PC-3 (cell line): ENCODE results near the gene EFHC1. TPM values are rescaled to one million over a fixed set of nuclear protein-coding genes. Genes with fewer than 3 reads are reported as not detected.

ENCODE experiments used
- ATAC-seq: fragments of 200-7000 bp; cut with Tn5 transposase; 2 replicates; pipeline ENCODE4 v1.9.1; 2020; ENCODE audit warnings: mild to moderate bottlenecking, moderate library complexity
- BruUV-seq: library from RNA; stranded (reverse); fragments of 400-500 nt; replicated peaks from 2 replicates; lab custom pipeline; 2021; lab: Mats Ljungman, UMichigan
- CTCF ChIA-PET: fragments of 300-600 bp; sonication (Branson Sonifier 250); formaldehyde crosslinking; loops from one replicate; lab custom pipeline; 2022; ENCODE audit warnings: antibody characterized with exemption; lab: Charles Lee
- POLR2A ChIA-PET: fragments of 300-600 bp; sonication (Branson Sonifier 250); formaldehyde crosslinking; loops from one replicate; lab custom pipeline; 2022; ENCODE audit warnings: antibody characterized with exemption; ENCODE audit not compliant: unreplicated experiment; lab: Charles Lee
- DNase-seq: peaks from one replicate; pipeline ENCODE4 v3.0.0-alpha.2; 2015
- H2AFZ ChIP-seq: fragments of 300-600 bp; sonication (generic); 2 replicates; pipeline ENCODE4 v1.6.0; 2016; ENCODE audit warnings: antibody characterized with exemption, low read length
- H3F3A ChIP-seq: fragments of 300-600 bp; sonication (generic); one replicate; pipeline ENCODE4 v1.6.0; 2017; ENCODE audit warnings: antibody characterized with exemption, low read length, control low read depth, mild to moderate bottlenecking; ENCODE audit not compliant: unreplicated experiment
- H3K27ac ChIP-seq: fragments of 300-600 bp; sonication (generic); 2 replicates; pipeline ENCODE4 v1.5.1; 2016; ENCODE audit warnings: mild to moderate bottlenecking, low read length
- H3K27me3 ChIP-seq: fragments of 300-600 bp; sonication (generic); 2 replicates; pipeline ENCODE4 v1.6.1; 2016; ENCODE audit warnings: low read length, mixed read lengths
- H3K36me3 ChIP-seq: fragments of 300-600 bp; sonication (generic); 2 replicates; pipeline ENCODE4 v1.6.1; 2016; ENCODE audit warnings: low read depth, mixed run types, low read length, mixed read lengths
- H3K4me1 ChIP-seq: fragments of 300-600 bp; sonication (generic); 2 replicates; pipeline ENCODE4 v1.5.1; 2016; ENCODE audit warnings: low read length; ENCODE audit not compliant: insufficient read depth
- H3K4me2 ChIP-seq: fragments of 300-600 bp; sonication (generic); 2 replicates; pipeline ENCODE4 v1.6.0; 2016; ENCODE audit warnings: low read length
- H3K4me3 ChIP-seq: fragments of 300-600 bp; sonication (generic); 2 replicates; pipeline ENCODE4 v1.5.1; 2016; ENCODE audit warnings: mild to moderate bottlenecking, low read length, mixed read lengths
- H3K79me2 ChIP-seq: fragments of 300-600 bp; sonication (generic); 2 replicates; pipeline ENCODE4 v1.6.1; 2017; ENCODE audit warnings: low read length, mixed read lengths
- H3K9ac ChIP-seq: fragments of 300-600 bp; sonication (generic); 2 replicates; pipeline ENCODE4 v1.6.0; 2016; ENCODE audit warnings: mild to moderate bottlenecking, low read length
- H3K9me2 ChIP-seq: fragments of 300-600 bp; sonication (generic); replicated peaks from 2 replicates; pipeline ENCODE4 v1.6.1; 2016; ENCODE audit warnings: mixed run types, low read length, mixed read lengths
- H3K9me3 ChIP-seq: fragments of 300-600 bp; sonication (generic); 2 replicates; pipeline ENCODE4 v1.6.1; 2016; ENCODE audit warnings: low read length, mixed read lengths
- H4K20me1 ChIP-seq: fragments of 300-600 bp; sonication (generic); 2 replicates; pipeline ENCODE4 v1.6.1; 2016; ENCODE audit warnings: low read length, mixed read lengths
- CTCF ChIP-seq: fragments of 300-600 bp; sonication (generic); conservative IDR thresholded peaks from 2 replicates; pipeline ENCODE4 v1.5.1; 2017; ENCODE audit warnings: antibody characterized with exemption, low read depth, mild to moderate bottlenecking, low read length
- EZH2 ChIP-seq: fragments of 300-600 bp; sonication (generic); IDR thresholded peaks from one replicate; pipeline ENCODE4 v1.6.1; 2017; ENCODE audit warnings: antibody characterized with exemption, mild to moderate bottlenecking, low read length; ENCODE audit not compliant: unreplicated experiment
- EZH2phosphoT487 ChIP-seq: fragments of 300-600 bp; sonication (generic); IDR thresholded peaks from 2 replicates; pipeline ENCODE4 v1.6.1; 2018; ENCODE audit warnings: mild to moderate bottlenecking, antibody characterized with exemption, low read length, borderline replicate concordance
- intact Hi-C: fragments of 100-400 bp; cut with micrococcal nuclease; formaldehyde crosslinking; loops from 2 replicates; pipeline ENCODE4 v1.9.0; 2023
- total RNA-seq: library from RNA; depleted of rRNA; stranded (reverse); fragments of >200 nt; gene quantifications from 2 replicates; pipeline ENCODE4 v1.2.3, GENCODE V29; 2014

EFHC1 gene
- total RNA-seq, 1 experiment from 2014 or later: 22.4 TPM

- Histone ChIP-seq H3K9ac (no peak overlapping the region), H3K4me3 (no peak overlapping the region), H3K4me1 (peaks cover 51% of the 10 kb centered on the region), H4K20me1 (no peaks in the 10 kb centered on the region), H3K9me3 (no peaks in the 10 kb centered on the region), H3K79me2 (peaks cover 51% of the 10 kb centered on the region), H3K4me2 (no peak overlapping the region), H3F3A (no peaks in the 10 kb centered on the region), H3K27ac (no peak overlapping the region), H3K9me2 (no peaks in the 10 kb centered on the region), H3K36me3 (no peaks in the 10 kb centered on the region), H2AFZ (no peak overlapping the region), H3K27me3 (no peaks in the 10 kb centered on the region)
- CTCF ChIA-PET: no interaction called here
- POLR2A ChIA-PET: interaction anchor here (0.6 kb wide), 1 partner anchor 21 kb away, joined by 3 read pairs; no protein-coding TSS in a partner anchor
- TF ChIP-seq CTCF: no peak
- no peak for TF ChIP-seq EZH2phosphoT487
- TF ChIP-seq EZH2: no peak
- no peak for ATAC-seq
- BruUV-seq: no TSS peak
- DNase-seq: no peak
- intact Hi-C loops: no loop called here
These were observed 125.4 kb downstream of the EFHC1 start for GRCh38 chr6:52545406-52546119.

- Histone ChIP-seq H3K27ac (no peak overlapping the region), H3K36me3 (no peaks in the 10 kb centered on the region), H3F3A (no peaks in the 10 kb centered on the region), H3K27me3 (no peaks in the 10 kb centered on the region), H3K9me2 (no peaks in the 10 kb centered on the region), H3K4me1 (peaks cover 53% of the 10 kb centered on the region), H3K4me3 (no peak overlapping the region), H3K79me2 (peaks cover 52% of the 10 kb centered on the region), H3K9me3 (no peaks in the 10 kb centered on the region), H3K4me2 (no peak overlapping the region), H4K20me1 (no peaks in the 10 kb centered on the region), H2AFZ (no peak overlapping the region), H3K9ac (no peak overlapping the region)
- DNase-seq (no peak), ATAC-seq (no peak)
- BruUV-seq: no TSS peak
- intact Hi-C loops: no loop called here
- no peak for TF ChIP-seq CTCF
- TF ChIP-seq EZH2phosphoT487: no peak
- no peak for TF ChIP-seq EZH2
- POLR2A ChIA-PET: no interaction called here
- CTCF ChIA-PET: no interaction called here
These were observed 126.0 kb downstream of the EFHC1 start for GRCh38 chr6:52546192-52546591.

GRCh38 chr6:52546678-52547077 is 126.5 kb downstream of the EFHC1 start:
- Histone ChIP-seq H3K4me2 (0 out of 2 replicates have a peak overlapping the region, but pooled peaks have one; percentile 35), H3F3A (no peaks in the 10 kb centered on the region), H3K27me3 (no peaks in the 10 kb centered on the region), H3K9me2 (no peaks in the 10 kb centered on the region), H3K4me1 (peaks cover 58% of the 10 kb centered on the region), H3K36me3 (no peaks in the 10 kb centered on the region), H3K27ac (no peak overlapping the region), H2AFZ (no peak overlapping the region), H3K9me3 (no peaks in the 10 kb centered on the region), H4K20me1 (no peaks in the 10 kb centered on the region), H3K9ac (no peak overlapping the region), H3K4me3 (no peak overlapping the region), H3K79me2 (peaks cover 52% of the 10 kb centered on the region)
- CTCF ChIA-PET: no interaction called here
- no TSS peak for BruUV-seq
- DNase-seq (no peak), ATAC-seq (no peak)
- intact Hi-C loops: no loop called here
- POLR2A ChIA-PET: no interaction called here
- no peak for TF ChIP-seq EZH2
- TF ChIP-seq CTCF: no peak
- no peak for TF ChIP-seq EZH2phosphoT487
